Activated T-helper 1 cell treated with anti-CD3 and anti-CD28 coated beads, Interleukin-12 subunit alpha, Interleukin-12 subunit beta, Interleukin-2, Interleukin-4 antibody, amounts not matched to agents 30 ng/mL and 10 ng/mL and 1 ng/mL, durations not matched to agents 14 hours and 24 hours and 36 hours (primary cell): ENCODE results near the gene CECR2. TPM values are rescaled to one million over a fixed set of nuclear protein-coding genes. Genes with fewer than 3 reads are reported as not detected.
"Not testable (repeated sequence)": the region's sequence is repeated elsewhere in the genome, so short reads cannot be mapped to it uniquely, and the experiment has no call there.

Experiments
- DNase-seq: peaks from one replicate; pipeline ENCODE4 v3.0.0; 2021; ENCODE audit warnings: low spot score
- H3K27ac Mint-ChIP-seq: one replicate; pipeline ENCODE4 v1.8.0; 2021; ENCODE audit warnings: mild to moderate bottlenecking, mixed read lengths
- H3K27me3 Mint-ChIP-seq: one replicate; pipeline ENCODE4 v1.8.0; 2022; ENCODE audit warnings: mild to moderate bottlenecking, moderate library complexity, mixed read lengths; ENCODE audit not compliant: insufficient read depth
- H3K36me3 Mint-ChIP-seq: one replicate; pipeline ENCODE4 v1.8.0; 2021; ENCODE audit warnings: low read depth, mixed read lengths
- H3K4me1 Mint-ChIP-seq: one replicate; pipeline ENCODE4 v1.8.0; 2021; ENCODE audit warnings: low read depth, mixed read lengths
- H3K4me3 Mint-ChIP-seq: one replicate; pipeline ENCODE4 v1.8.0; 2021; ENCODE audit warnings: mild to moderate bottlenecking, moderate library complexity, mixed read lengths
- H3K9me3 Mint-ChIP-seq: one replicate; pipeline ENCODE4 v1.8.0; 2021; ENCODE audit warnings: mixed read lengths
- intact Hi-C: fragments of 100-400 bp; cut with micrococcal nuclease; formaldehyde crosslinking; loops from one replicate; pipeline ENCODE4 v1.15.1; 2024
- total RNA-seq: library from RNA; stranded (reverse); gene quantifications from 2 replicates; pipeline ENCODE4 v1.2.3, GENCODE V29; 2022

Gene CECR2
- total RNA-seq, 1 donor from 2014 or later: 0.18 TPM

DNA sequence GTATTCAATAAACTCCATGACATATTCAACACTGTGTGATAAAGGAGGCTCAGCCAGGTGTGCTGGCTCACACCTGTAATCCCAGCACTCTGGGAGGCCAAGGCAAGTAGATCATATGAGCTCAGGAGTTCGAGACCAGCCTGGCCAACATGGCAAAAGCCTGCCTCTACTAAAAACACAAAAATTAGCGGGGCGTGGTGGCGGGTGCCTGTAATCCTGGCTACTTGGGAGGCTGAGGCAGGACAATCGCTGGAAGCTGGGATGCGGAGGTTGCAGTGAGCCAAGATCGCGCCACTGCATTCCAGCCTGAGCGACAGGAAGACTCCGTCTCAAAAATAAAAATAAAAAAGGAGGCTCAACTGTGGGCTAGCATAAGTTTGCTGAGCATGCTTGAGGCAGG, 189.9 kb downstream of the CECR2 start:
- H3K9me3 Mint-ChIP-seq: no peaks in the 10 kb centered on the region
- no peak overlapping the region for H3K27ac Mint-ChIP-seq
- no peaks in the 10 kb centered on the region for H3K36me3 Mint-ChIP-seq
- H3K4me1 Mint-ChIP-seq: no peaks in the 10 kb centered on the region
- no peak overlapping the region for H3K4me3 Mint-ChIP-seq
- DNase-seq: no peak
- H3K27me3 Mint-ChIP-seq: peaks cover 9% of the 10 kb centered on the region
- intact Hi-C loops: no loop called here

GRCh38 chr22:17562906-17563870, 193.9 kb downstream of the CECR2 start, which contains the start of gene SLC25A18:
Gene SLC25A18 (plus strand): TSS chr22:17563498. CDS start chr22:17579945, 16,447 bp downstream.
- intact Hi-C loops: no loop called here
- DNase-seq: no peak
- Mint-ChIP-seq H3K36me3 (no peaks in the 10 kb centered on the region), H3K9me3 (no peaks in the 10 kb centered on the region), H3K27ac (no peak within 1 kb of the TSS), H3K27me3 (no peaks in the 10 kb centered on the region), H3K4me3 (no peak within 1 kb of the TSS), H3K4me1 (no peaks in the 10 kb centered on the region)

GRCh38 chr22:17563936-17564391, 194.7 kb downstream of the CECR2 start:
- DNase-seq: no peak
- Mint-ChIP-seq H3K9me3 (no peaks in the 10 kb centered on the region), H3K4me1 (no peaks in the 10 kb centered on the region), H3K27me3 (no peaks in the 10 kb centered on the region), H3K27ac (no peak overlapping the region), H3K4me3 (no peak overlapping the region), H3K36me3 (no peaks in the 10 kb centered on the region)
- intact Hi-C loops: no loop called here

- intact Hi-C loops, DNase-seq, H3K9me3 Mint-ChIP-seq, H3K36me3 Mint-ChIP-seq, H3K27ac Mint-ChIP-seq, H3K27me3 Mint-ChIP-seq, H3K4me3 Mint-ChIP-seq, H3K4me1 Mint-ChIP-seq: not testable (repeated sequence)
Measured at GRCh38 chr22:17566016-17566687, 196.9 kb downstream of the CECR2 start.

DNA sequence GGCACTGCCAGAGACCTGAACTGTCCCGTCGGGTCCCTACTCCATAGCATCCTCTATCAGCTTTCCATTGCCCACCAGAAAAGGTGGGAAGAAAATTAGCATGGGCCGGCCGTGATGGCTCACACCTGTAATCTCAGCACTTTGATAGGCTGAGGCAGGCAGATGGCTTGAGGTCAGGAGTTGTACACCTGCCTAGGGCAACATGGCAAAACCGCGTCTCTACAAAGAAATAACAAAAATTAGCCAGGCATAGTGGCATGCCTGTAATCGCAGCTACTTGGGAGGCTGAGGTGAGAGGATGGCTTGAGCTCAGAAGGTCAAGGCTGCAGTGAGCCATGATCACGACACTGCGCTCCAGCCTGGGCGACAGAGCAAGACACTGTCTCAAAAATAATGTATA, 197.5 kb downstream of the CECR2 start:
- H3K9me3 Mint-ChIP-seq: no peaks in the 10 kb centered on the region
- no peak for DNase-seq
- no peaks in the 10 kb centered on the region for H3K36me3 Mint-ChIP-seq
- no peak overlapping the region for H3K4me3 Mint-ChIP-seq
- H3K27me3 Mint-ChIP-seq: peaks cover 2% of the 10 kb centered on the region
- H3K27ac Mint-ChIP-seq: no peak overlapping the region
- intact Hi-C loops: no loop called here
- no peaks in the 10 kb centered on the region for H3K4me1 Mint-ChIP-seq

GRCh38 chr22:17569971-17570511, 200.8 kb downstream of the CECR2 start:
- H3K36me3 Mint-ChIP-seq: no peaks in the 10 kb centered on the region

GRCh38 chr22:17570851-17571631, 201.8 kb downstream of the CECR2 start:
- Mint-ChIP-seq H3K4me3 (no peak overlapping the region), H3K36me3 (no peaks in the 10 kb centered on the region), H3K27ac (no peak overlapping the region), H3K9me3 (no peaks in the 10 kb centered on the region), H3K4me1 (no peaks in the 10 kb centered on the region), H3K27me3 (peaks cover 2% of the 10 kb centered on the region)
- DNase-seq: no peak
- intact Hi-C loops: no loop called here

More at GRCh38 chr22:17569971-17570511, 200.8 kb downstream of the CECR2 start:
- Mint-ChIP-seq H3K27ac (no peak overlapping the region), H3K9me3 (no peaks in the 10 kb centered on the region), H3K4me3 (no peak overlapping the region), H3K4me1 (no peaks in the 10 kb centered on the region), H3K27me3 (peaks cover 2% of the 10 kb centered on the region)
- intact Hi-C loops: no loop called here
- DNase-seq: no peak

DNA sequence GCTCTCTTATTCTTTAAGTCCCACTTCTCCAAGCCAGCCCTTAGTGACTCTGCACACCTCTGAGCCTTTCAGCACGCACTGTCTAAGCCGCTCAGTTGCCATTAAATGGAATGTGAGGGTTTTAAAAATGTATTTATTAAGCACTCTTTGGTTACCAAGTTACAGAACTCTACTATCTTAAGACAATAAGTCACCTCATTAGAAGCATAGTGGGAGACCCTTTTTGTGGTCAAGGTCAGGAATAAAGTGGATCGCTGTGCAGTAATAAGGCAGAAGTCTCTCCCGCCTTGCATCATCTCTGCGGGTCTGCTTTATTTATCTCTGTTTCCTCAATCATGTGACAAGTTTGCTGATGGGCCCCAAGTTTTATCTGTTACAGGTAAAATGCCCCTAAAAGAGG, 205.9 kb downstream of the CECR2 start:
- Mint-ChIP-seq H3K4me1 (no peaks in the 10 kb centered on the region), H3K9me3 (no peaks in the 10 kb centered on the region), H3K4me3 (no peak overlapping the region), H3K27ac (no peak overlapping the region), H3K36me3 (no peaks in the 10 kb centered on the region), H3K27me3 (peaks cover 7% of the 10 kb centered on the region)
- no peak for DNase-seq
- intact Hi-C loops: no loop called here

DNA sequence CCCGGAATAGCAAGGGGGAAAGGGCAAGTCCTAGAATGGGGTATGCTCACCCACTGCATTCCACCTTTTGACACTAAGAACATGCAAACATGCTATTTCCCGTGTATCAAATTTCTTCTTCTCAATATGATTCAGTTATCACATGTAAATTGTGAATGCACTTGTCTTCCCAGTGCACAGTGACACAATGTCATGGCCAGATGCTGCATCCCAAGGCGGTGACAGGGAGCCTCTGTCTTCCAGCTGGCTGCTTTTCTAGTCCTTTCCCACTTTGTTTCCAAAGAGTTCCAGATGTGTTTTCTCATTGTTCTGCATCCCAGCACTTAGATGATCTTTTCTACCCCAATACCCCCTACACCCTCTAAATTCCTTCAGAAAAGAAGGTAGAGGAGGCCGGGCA, 206.4 kb downstream of the CECR2 start:
- Mint-ChIP-seq H3K27ac (no peak overlapping the region), H3K4me3 (no peak overlapping the region), H3K27me3 (peaks cover 7% of the 10 kb centered on the region)

DNA sequence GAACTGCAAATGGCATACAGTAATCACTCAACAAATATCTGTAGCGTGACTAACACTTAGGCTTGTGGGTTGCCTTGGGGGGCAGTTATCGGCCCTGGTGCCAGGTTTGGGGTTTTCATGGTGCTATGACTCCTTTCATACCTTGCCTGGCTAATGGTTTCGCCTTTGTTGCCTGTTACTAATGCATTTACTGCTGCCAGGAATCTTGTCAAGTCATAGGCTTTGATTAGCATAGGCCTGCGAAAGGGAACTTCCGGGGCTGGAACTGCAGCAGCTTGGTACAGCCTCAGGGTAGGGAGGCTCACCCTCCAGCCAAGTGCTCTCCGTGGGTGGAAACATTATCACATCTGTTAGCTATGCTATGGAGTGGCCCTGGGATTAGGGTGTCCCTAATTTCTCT, 207.2 kb downstream of the CECR2 start:
- intact Hi-C loops: no loop called here
- Mint-ChIP-seq H3K9me3 (no peaks in the 10 kb centered on the region), H3K4me3 (no peak overlapping the region), H3K4me1 (no peaks in the 10 kb centered on the region), H3K36me3 (no peaks in the 10 kb centered on the region), H3K27me3 (peaks cover 5% of the 10 kb centered on the region), H3K27ac (no peak overlapping the region)
- DNase-seq: no peak

More for the DNA sequence above, 206.4 kb downstream of the CECR2 start:
- H3K36me3 Mint-ChIP-seq: no peaks in the 10 kb centered on the region
- no peak for DNase-seq
- H3K4me1 Mint-ChIP-seq: no peaks in the 10 kb centered on the region
- intact Hi-C loops: no loop called here
- no peaks in the 10 kb centered on the region for H3K9me3 Mint-ChIP-seq

DNA sequence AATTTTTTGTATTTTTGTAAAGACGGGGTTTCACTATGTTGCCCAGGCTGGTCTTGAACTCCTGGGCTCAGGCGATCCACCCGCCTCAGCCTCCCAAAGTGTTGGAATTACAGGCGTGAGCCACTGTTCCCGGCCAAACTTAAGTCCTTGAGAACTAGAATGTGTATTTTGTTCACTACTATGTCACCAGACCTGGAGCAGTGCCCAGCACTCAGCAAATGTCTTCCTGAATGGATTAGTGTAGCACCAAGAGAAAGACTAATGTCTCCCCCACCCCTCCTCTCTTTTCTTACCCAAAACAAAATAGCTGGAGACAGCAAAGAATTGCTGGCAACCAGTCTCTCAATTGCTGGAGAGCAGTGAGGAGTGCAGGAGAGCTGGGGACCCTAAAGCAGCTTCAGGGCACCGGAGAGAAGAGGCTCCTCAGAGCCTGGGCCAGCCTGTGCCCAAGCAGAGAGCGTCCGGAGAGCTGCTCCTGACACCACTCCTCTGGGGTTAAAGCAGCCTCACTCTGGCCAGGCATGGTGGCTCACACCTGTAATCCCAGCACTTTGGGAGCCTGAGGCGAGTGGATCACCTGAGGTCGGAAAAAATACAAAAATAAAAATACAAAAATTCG, 209.0 kb downstream of the CECR2 start:
- DNase-seq: no peak
- Mint-ChIP-seq H3K4me1 (no peaks in the 10 kb centered on the region), H3K36me3 (no peaks in the 10 kb centered on the region), H3K27me3 (peaks cover 5% of the 10 kb centered on the region), H3K27ac (no peak overlapping the region), H3K4me3 (no peak overlapping the region), H3K9me3 (no peaks in the 10 kb centered on the region)
- intact Hi-C loops: no loop called here

GRCh38 chr22:17579535-17579981, 210.3 kb downstream of the CECR2 start:
- no peaks in the 10 kb centered on the region for H3K4me1 Mint-ChIP-seq
- no peaks in the 10 kb centered on the region for H3K9me3 Mint-ChIP-seq
- no peak overlapping the region for H3K27ac Mint-ChIP-seq
- no peak overlapping the region for H3K4me3 Mint-ChIP-seq
- intact Hi-C loops: no loop called here
- no peak for DNase-seq
- H3K27me3 Mint-ChIP-seq: peaks cover 5% of the 10 kb centered on the region
- no peaks in the 10 kb centered on the region for H3K36me3 Mint-ChIP-seq
